ENCODE results near the gene PTPRE. TPM values are rescaled to one million over a fixed set of nuclear protein-coding genes. Genes with fewer than 3 reads are reported as not detected.

PTPRE gene
- total and polyA plus RNA-seq, 10 of the 15 experiments (the other 5 are each of a cell fraction or from before 2014, with no cell fraction given): 2.9 to 7.6 (median 5.8) TPM

DNA sequence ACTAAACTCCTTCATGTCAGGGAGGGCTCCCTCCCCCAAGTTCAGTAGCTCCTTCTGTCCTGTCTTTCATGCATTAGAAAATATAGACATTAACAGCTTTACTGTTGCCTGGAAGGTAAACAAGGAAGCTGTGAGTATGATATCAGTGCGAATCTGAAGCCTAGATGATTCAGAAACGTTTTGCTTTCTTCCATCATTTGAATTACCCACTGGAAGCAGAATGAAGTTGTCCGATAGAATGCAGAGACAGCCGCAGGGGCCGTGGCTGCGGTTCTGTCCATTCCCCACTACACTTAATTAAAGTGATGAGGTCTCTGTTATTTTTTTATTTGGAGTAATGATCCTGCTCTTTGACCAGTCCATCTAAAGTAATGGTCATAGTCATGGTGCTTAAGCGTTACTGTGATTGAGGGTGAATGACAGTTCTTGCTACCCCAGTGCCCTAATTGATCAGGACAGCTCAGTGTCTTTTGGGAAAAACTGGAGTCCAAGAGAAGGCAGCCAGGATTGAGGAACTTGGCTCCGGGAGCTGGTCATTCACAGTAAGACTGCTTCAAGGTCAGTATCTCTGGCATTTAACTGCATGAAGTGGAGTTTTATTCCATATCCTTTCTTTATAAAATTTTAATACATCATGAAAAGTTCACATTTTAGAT, 69.9 kb downstream of the PTPRE start (continued):
- TF ChIP-seq, protein P1, sequence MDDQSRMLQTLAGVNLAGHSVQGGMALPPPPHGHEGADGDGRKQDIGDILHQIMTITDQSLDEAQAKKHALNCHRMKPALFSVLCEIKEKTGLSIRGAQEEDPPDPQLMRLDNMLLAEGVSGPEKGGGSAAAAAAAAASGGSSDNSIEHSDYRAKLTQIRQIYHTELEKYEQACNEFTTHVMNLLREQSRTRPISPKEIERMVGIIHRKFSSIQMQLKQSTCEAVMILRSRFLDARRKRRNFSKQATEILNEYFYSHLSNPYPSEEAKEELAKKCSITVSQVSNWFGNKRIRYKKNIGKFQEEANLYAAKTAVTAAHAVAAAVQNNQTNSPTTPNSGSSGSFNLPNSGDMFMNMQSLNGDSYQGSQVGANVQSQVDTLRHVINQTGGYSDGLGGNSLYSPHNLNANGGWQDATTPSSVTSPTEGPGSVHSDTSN (IDR thresholded peaks at IDR 0.05; ENCODE audit: insufficient replicate concordance, low read depth, low read length): no peak
- TF ChIP-seq TCF7 (IDR thresholded peaks at IDR 0.05; ENCODE audit: borderline replicate concordance) (no peak), RELA (IDR thresholded peaks at IDR 0.05; ENCODE audit: borderline replicate concordance, partially characterized antibody) (no peak)

DNA sequence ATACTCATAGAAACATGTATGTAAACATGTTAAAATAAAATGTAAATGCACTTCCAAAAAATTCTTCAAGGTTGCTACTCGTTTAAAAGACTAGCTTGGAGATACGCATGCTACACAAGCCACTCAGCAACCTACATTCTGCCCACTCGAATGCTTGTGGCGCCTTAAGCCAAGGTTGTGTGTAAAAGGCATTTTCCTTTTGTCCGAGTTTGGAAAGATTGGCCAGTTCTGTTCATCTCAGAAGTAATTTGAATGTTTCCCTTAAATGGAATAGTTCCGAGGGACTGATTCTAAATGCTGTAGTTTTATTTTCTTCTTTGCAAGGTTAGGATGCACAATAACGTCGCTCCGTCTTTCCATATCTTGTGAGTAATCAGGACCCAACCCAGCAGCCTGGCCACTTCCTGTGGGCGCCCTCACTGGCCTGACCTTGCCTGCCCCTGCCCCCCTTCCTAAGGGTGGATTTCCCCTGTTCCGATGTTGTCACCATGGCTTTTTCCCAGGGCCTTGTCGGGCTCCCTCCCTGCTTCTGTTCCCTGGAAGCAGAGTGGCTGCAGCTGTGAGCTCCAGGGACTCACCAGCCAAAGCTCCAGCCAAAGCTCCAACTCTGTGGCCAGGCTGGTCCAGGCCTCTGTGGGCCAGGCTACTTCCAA, 70.6 kb downstream of the PTPRE start:
- H3K9ac ChIP-seq (ENCODE audit: control insufficient read depth, insufficient read depth, low read length): no peak overlapping the region
- DNase-seq (ENCODE audit: low read depth, low spot score): no peak
- in situ Hi-C loops (cut with MboI): no loop called here
- TF ChIP-seq SMAD5 (IDR thresholded peaks at IDR 0.05; ENCODE audit: low read depth) (no peak), CHD4 (IDR thresholded peaks at IDR 0.05) (no peak), JUND (IDR thresholded peaks at IDR 0.05; ENCODE audit: low read depth, low read length) (no peak), HCFC1 (IDR thresholded peaks at IDR 0.05; ENCODE audit: low read length) (no peak), TCF7 (IDR thresholded peaks at IDR 0.05; ENCODE audit: borderline replicate concordance) (no peak), PML (IDR thresholded peaks at IDR 0.05; ENCODE audit: low read length) (no peak), FOXK2 (IDR thresholded peaks at IDR 0.05) (no peak), SREBF2 (IDR thresholded peaks at IDR 0.05; ENCODE audit: low read length) (no peak), ZNF24 (IDR thresholded peaks at IDR 0.05) (no peak), JUNB (IDR thresholded peaks at IDR 0.05) (no peak), ATF7 (IDR thresholded peaks at IDR 0.05; ENCODE audit: low read depth) (no peak), WRNIP1 (IDR thresholded peaks at IDR 0.05; ENCODE audit: borderline replicate concordance, low read depth, low read length) (no peak), ETV6 (conservative IDR thresholded peaks at IDR 0.05 in 1 of 2, IDR thresholded peaks at IDR 0.05 in 1 of 2; ENCODE audit: borderline replicate concordance in 1 of 2, low read depth in 1 of 2) (no peak)
- TF ChIP-seq, protein P2, sequence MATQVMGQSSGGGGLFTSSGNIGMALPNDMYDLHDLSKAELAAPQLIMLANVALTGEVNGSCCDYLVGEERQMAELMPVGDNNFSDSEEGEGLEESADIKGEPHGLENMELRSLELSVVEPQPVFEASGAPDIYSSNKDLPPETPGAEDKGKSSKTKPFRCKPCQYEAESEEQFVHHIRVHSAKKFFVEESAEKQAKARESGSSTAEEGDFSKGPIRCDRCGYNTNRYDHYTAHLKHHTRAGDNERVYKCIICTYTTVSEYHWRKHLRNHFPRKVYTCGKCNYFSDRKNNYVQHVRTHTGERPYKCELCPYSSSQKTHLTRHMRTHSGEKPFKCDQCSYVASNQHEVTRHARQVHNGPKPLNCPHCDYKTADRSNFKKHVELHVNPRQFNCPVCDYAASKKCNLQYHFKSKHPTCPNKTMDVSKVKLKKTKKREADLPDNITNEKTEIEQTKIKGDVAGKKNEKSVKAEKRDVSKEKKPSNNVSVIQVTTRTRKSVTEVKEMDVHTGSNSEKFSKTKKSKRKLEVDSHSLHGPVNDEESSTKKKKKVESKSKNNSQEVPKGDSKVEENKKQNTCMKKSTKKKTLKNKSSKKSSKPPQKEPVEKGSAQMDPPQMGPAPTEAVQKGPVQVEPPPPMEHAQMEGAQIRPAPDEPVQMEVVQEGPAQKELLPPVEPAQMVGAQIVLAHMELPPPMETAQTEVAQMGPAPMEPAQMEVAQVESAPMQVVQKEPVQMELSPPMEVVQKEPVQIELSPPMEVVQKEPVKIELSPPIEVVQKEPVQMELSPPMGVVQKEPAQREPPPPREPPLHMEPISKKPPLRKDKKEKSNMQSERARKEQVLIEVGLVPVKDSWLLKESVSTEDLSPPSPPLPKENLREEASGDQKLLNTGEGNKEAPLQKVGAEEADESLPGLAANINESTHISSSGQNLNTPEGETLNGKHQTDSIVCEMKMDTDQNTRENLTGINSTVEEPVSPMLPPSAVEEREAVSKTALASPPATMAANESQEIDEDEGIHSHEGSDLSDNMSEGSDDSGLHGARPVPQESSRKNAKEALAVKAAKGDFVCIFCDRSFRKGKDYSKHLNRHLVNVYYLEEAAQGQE (IDR thresholded peaks at IDR 0.05; ENCODE audit: low read depth, low read length): no peak
- TF ChIP-seq, protein P3, sequence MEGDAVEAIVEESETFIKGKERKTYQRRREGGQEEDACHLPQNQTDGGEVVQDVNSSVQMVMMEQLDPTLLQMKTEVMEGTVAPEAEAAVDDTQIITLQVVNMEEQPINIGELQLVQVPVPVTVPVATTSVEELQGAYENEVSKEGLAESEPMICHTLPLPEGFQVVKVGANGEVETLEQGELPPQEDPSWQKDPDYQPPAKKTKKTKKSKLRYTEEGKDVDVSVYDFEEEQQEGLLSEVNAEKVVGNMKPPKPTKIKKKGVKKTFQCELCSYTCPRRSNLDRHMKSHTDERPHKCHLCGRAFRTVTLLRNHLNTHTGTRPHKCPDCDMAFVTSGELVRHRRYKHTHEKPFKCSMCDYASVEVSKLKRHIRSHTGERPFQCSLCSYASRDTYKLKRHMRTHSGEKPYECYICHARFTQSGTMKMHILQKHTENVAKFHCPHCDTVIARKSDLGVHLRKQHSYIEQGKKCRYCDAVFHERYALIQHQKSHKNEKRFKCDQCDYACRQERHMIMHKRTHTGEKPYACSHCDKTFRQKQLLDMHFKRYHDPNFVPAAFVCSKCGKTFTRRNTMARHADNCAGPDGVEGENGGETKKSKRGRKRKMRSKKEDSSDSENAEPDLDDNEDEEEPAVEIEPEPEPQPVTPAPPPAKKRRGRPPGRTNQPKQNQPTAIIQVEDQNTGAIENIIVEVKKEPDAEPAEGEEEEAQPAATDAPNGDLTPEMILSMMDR (IDR thresholded peaks at IDR 0.05 in 2 of 3, conservative IDR thresholded peaks at IDR 0.05 in 1 of 3; ENCODE audit: control insufficient read depth in 2 of 3, extremely low read depth in 1 of 3, insufficient read depth in 1 of 3, low read depth in 3 of 3, low read length in 3 of 3): no peak

More for the DNA sequence above, 70.6 kb downstream of the PTPRE start:
- intact Hi-C loops (cut with micrococcal nuclease; ENCODE audit: unreplicated experiment): no loop called here
- Histone ChIP-seq H3K36me3 (ENCODE audit: control insufficient read depth in 2 of 2, insufficient read depth in 2 of 2, low read length in 1 of 2) (no peaks in the 10 kb centered on the region), H3K27ac (ENCODE audit: control insufficient read depth, insufficient read depth) (no peak overlapping the region), H3K4me2 (ENCODE audit: control insufficient read depth, insufficient read depth) (no peak overlapping the region), H3K4me3 (no peak overlapping the region), H3K27me3 (replicated peaks in 1 of 2; ENCODE audit: control insufficient read depth in 2 of 2, insufficient read depth in 2 of 2, low read length in 1 of 2) (peaks cover 0 to 1% of the 10 kb centered on the region in 2 experiments; a peak in 1 of 4 replicates), H3K9me3 (replicated peaks; ENCODE audit: control insufficient read depth, insufficient read depth, low read length) (no peaks in the 10 kb centered on the region), H2AFZ (ENCODE audit: control insufficient read depth, low read depth, low read length) (no peak overlapping the region), H4K20me1 (ENCODE audit: control insufficient read depth, insufficient read depth) (no peaks in the 10 kb centered on the region), H3K79me2 (ENCODE audit: control insufficient read depth, insufficient read depth, low read length) (no peaks in the 10 kb centered on the region), H3K4me1 (ENCODE audit: control insufficient read depth, insufficient read depth, low read length) (no peaks in the 10 kb centered on the region)
- RAD21 ChIA-PET (ENCODE audit: unreplicated experiment): no interaction called here
- BruUV-seq (replicated peaks): no TSS peak
- WGBS (ENCODE audit: insufficient coverage, insufficient replicate concordance, low lambda C conversion rate, missing lambda C conversion rate): 35% methylated on average over 12 of the region's 12 CpGs
- CTCF ChIA-PET: no interaction called here
- FAIRE-seq (no peak), ATAC-seq (no peak)
- SMC1A ChIA-PET (ENCODE audit: uncharacterized antibody, unreplicated experiment): no interaction called here
- POLR2A ChIA-PET: no interaction called here
